Activated CD8-positive, alpha-beta memory T cell treated with anti-CD3 and anti-CD28 coated beads, Interleukin-2, amount 50 U/mL, for 24 hours (primary cell): ENCODE results near the gene EPHA4.

Source experiments
- DNase-seq: peaks from one replicate; pipeline ENCODE4 v3.0.0-alpha.2; 2020; ENCODE audit errors: extremely low read depth

The EPHA4 gene

GRCh38 chr2:221476195-221476594 is 95.9 kb downstream of the EPHA4 start:
- DNase-seq, result no peak

DNA sequence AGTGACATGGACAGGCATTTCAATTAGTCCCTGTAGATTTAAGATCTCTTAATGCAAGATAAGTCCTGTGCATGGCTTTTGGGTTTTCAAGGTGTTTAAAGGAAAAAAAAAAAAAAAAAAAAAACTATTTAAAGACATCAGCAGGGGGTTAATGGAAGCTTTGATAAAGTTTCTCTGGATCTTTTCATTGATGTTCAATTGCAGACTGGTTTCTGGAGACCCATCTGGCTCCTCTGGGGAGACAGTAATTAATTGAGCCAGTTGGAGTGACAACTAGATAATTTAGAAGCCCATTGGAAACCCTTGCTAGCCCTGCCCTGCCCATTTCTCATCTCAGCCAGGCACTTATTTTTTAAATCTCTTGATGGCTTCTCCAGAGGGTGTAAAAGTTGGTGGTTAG is 98.7 kb downstream of the EPHA4 start:
- no peak for DNase-seq

DNA sequence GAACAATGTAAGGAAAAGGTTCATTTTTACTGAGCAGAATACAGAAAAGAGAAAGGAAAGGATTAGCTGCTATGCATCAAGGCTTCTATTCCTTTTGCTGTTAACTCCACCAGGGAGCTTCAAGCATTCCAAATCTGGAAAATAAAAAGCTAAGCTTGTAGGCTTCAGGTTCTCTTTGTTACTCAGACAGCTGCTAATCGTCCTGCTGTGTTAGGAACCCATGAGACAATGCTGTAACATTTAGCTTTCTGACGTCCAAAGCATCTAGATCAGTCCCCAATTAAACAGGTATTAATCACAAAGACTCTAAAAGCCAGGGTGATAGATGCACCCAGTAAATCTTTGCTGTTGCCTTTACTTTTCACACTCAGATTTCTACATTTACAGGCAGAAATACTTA is 103.8 kb downstream of the EPHA4 start:
- DNase-seq, result no peak

DNA sequence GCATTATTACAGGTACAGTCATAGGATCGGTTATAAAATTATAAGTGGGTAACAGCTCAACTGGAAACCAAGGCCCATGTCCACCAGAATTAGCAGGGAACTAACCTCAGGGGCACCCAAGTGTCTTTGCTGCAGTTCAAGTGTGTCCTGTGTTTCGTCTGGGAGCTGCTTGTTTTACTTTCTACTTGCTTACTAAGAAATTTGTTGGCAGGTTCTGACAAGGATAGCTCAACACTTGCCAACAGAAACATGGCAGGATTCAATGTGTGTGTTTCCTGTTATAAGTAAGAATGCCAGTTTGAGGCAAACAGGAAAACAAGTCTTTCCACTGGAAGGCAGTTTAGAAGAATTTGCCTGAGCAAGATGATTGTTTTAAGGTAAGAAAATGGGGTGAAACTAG is 104.5 kb downstream of the EPHA4 start:
- no peak for DNase-seq

DNA sequence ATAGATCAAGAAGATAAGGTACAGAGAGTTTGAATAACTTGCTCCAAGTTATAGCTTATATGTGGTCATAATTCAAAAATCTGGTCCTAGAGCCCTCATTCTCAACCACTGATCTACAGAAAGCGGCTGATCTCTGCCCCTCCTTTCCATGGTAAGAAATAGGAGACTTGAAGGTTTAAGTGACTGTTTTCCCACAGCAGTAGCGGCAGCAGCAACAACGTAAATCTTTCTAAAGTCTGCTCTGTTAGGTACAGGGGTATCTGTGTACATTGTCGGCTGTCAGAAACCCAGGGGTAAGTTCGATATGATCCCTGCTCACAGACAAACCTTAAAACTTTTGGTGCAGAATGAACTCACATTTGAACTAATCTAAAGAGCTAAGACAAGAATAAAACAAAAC is 105.4 kb downstream of the EPHA4 start:
- DNase-seq, result no peak

- DNase-seq, result no peak
Measured at GRCh38 chr2:221465776-221466175, 106.3 kb downstream of the EPHA4 start.

- no peak for DNase-seq
Measured at GRCh38 chr2:221464971-221465370, 107.1 kb downstream of the EPHA4 start.

DNA sequence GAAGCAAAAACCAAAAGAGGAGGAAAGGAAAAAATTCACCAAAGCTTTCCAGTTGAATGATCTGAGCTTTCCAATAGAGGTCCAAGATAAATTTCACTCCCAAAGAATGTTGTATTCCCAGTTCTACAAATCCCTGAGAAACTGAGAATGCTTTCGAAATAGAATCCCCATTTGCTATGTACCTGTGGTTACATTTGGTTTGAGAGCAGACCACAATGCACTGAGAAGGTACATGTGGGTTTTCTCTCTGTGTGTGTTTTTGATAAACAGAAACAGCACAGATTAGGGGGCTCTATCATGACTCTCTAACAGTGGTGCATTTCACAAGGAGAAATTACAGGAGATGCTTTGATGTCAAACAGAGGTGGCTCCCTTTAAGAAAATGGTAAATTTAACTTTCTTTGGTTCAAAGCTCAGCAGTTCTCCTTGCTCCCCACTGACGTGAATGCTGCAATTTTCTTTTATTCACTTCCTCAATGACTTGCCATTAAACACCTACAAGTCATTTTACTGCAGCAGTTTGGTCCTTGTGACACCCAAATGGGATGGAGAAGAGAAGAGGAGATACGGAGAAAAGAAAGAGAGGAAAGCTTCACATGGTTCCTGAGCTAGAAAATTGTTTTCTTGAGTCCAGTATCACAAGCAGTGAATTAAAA is 108.7 kb downstream of the EPHA4 start:
- no peak for DNase-seq

GRCh38 chr2:221461901-221462300 is 110.2 kb downstream of the EPHA4 start:
- no peak for DNase-seq

- DNase-seq, result no peak
Measured at GRCh38 chr2:221460136-221460535, 112.0 kb downstream of the EPHA4 start.

GRCh38 chr2:221458578-221458977 is 113.5 kb downstream of the EPHA4 start:
- no peak for DNase-seq

- DNase-seq, result no peak
Measured at GRCh38 chr2:221455214-221455613, 116.9 kb downstream of the EPHA4 start.

- no peak for DNase-seq
Measured at GRCh38 chr2:221454459-221455105, 117.5 kb downstream of the EPHA4 start.

- no peak for DNase-seq
Measured at GRCh38 chr2:221451862-221452788, 120.0 kb downstream of the EPHA4 start.

GRCh38 chr2:221450280-221450679 is 121.8 kb downstream of the EPHA4 start:
- DNase-seq, result no peak

DNA sequence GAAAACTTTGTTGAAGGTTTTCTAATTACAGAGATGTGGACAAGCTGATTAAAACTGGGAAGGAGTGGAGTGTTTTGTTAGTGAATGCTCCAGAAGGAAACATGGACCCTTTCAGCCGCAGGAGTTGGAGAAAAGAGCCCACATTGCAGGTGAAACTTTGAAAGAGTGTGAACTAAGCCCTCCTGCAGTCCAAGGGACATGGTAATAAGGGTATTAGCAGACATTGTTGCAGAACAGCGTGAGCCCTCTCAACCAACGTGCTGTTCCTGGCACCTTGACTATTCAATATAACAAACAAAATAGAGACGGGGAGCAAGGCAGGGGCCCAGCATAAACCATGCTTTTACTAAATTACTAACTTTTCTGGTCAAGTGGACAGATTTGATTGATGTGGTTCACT is 122.7 kb downstream of the EPHA4 start:
- DNase-seq, result no peak

DNA sequence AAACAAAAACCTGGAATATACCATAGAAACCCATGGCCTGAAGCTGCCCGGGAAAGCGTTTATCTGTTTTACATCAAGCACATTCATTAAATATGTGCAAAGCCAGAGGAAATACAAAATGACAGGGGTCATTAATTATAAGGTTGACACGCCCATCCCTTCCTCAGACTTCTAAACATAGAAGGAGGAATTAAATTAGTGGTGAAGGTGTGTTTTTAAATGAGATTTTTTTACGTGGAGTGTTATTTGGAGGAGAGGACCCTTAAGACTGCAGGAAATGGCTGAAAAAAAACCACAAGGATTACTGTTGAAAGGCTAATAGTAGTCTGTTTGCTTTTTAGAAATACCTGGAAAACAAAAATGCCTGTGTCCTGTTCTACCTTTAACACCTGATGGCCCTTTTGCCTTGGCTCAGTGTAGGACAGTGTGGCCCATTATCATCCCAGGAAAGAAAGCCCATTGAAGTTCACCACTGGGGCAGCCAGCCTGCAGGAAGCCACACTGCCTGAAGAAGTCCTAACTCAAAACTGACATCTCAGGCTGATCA is 123.2 kb downstream of the EPHA4 start:
- no peak for DNase-seq

DNA sequence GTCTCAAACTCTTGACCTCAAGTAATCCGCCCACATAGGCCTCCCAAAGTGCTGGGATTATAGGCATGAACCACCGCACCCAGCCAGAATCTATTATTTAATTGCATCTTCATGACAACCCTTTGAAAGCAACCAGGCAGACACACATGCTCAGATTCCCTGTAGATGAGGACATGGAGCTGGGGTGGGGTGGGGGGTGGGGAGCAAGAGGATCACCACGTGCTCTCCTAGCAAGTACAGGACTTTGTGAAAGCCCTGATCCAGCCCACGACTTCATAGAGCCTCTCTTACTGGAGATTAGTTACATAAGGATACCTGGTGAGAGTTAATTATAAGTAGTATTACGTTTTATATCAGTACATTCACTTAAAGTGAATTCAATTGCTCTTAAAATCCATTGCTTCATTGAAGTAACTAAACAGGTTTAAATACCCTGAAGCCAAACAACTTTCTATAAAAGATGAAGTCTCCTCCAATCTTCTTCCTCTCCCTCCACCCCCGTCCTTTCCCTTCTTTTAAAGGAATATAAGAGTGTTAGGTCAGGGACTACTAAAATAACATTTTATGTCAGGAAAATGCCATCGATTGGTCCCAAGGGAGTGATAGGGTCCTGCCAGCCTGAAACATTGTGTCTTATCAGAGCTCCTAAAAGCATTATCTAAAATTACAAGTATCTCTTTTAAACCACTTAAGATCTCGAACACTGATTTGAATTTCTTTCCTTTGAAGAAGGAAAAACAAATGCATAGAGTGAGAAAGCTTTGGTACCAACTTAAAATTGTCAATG is 123.9 kb downstream of the EPHA4 start:
- no peak for DNase-seq

- DNase-seq, result no peak
Measured at GRCh38 chr2:221447310-221447709, 124.8 kb downstream of the EPHA4 start.

DNA sequence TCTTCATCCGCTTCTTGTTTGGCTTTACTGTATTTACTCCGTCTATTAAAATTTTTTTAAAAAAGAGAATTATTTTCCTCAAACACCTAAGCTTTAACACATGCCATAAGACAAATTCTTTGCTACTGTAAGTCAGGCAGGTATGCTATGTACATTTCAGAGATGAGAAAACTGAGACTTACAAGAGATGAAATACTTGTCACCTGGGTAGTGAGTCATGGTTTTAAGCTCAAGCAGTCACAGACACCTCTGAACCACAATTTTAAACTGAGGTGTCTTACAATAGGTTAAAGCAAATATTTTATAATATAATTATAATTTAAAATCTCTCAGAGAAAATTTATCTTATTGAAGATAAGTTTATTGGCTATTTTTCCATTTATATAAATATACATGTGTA is 126.0 kb downstream of the EPHA4 start:
- no peak for DNase-seq

- no peak for DNase-seq
Measured at GRCh38 chr2:221444106-221444505, 128.0 kb downstream of the EPHA4 start.

DNA sequence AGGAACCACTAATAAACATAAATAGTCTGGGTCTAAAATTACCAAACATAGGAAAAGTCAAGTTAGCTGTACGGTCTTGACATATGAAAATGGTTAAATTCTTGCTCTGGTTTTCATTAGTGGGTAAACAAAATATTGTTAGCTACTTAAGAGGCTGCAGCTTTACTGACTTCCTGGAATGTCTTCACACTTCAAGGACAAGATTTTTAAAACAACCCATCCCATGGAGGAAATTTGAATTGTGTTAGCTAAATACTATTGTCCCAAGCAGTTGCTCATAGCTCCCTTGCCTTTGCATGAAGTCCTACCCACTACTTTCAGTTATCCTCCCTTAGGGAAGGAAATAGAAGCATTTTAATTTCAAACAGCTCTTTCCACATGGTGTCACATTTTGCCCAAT is 128.5 kb downstream of the EPHA4 start:
- DNase-seq, result no peak
